Ovary (tissue), 9 donors: ENCODE data around the gene FBXO7. TPM values are rescaled to one million over a fixed set of nuclear protein-coding genes. Genes with fewer than 3 reads are reported as not detected.

Experiments
- DNase-seq, 5 donors: peaks; one replicate each; pipeline ENCODE4 v3.0.0-alpha.2; 2019 to 2020
- H3K27ac ChIP-seq, 2 donors: fragments of 200-600 bp; one replicate each; pipeline versions ENCODE4 v1.5.1 to v1.8.0; 2019 to 2022
- H3K27me3 ChIP-seq: fragments of 200-600 bp; one replicate; pipeline ENCODE4 v1.8.0; 2022
- H3K36me3 ChIP-seq: fragments of 200-600 bp; sonication (generic); one replicate; pipeline ENCODE4 v1.5.1; 2019
- H3K4me1 ChIP-seq: one replicate; pipeline ENCODE4 v1.8.1; 2013; ENCODE audit warnings: mild to moderate bottlenecking, moderate library complexity; ENCODE audit not compliant: insufficient read depth
- H3K4me3 ChIP-seq: fragments of 200-600 bp; sonication (generic); one replicate; pipeline ENCODE4 v1.5.1; 2017
- H3K9me3 ChIP-seq, 2 donors: fragments of 200-600 bp in 1 of 2; sonication (generic) in 1 of 2; one replicate each; pipeline versions ENCODE4 v1.5.1 to v1.8.1; 2013 to 2019; ENCODE audit warnings: mild to moderate bottlenecking in 1 of 2, moderate library complexity in 1 of 2
- CTCF ChIP-seq, 3 donors: fragments of 450-650 bp in 2 of 3; fragments of 200-600 bp in 1 of 3; IDR thresholded peaks; one replicate each; pipeline versions ENCODE4 v1.5.1 to v1.8.0; 2016 to 2022; ENCODE audit warnings: antibody characterized with exemption in 3 of 3, mild to moderate bottlenecking in 1 of 3
- EP300 ChIP-seq: sonication (generic); formaldehyde crosslinking; IDR thresholded peaks from one replicate; pipeline ENCODE4 v1.6.1; 2017; ENCODE audit warnings: antibody characterized with exemption
- POLR2A ChIP-seq: fragments of 450-650 bp; IDR thresholded peaks from one replicate; pipeline ENCODE4 v1.6.1; 2017; ENCODE audit warnings: antibody characterized with exemption, mild to moderate bottlenecking, moderate library complexity
- WGBS, 3 donors: extraction: QIAGEN DNeasy Blood & Tissue Kit in 1 of 3; methylation state at CpG; one replicate each; pipeline versions ENCODE4 v1.1.5 to v1.1.7; 2013 to 2017; 5-methylcytosine and 5-hydroxymethylcytosine counted together
- intact Hi-C, 4 donors: fragments of 100-400 bp; cut with DNase I; formaldehyde crosslinking; loops; one replicate each; pipeline versions ENCODE4 v1.11.0 to v1.15.1; 2022 to 2023
- polyA plus RNA-seq, 2 donors: library from polyadenylated mRNA; stranded (reverse); fragments of 200-250 nt in 1 of 2; fragments of 350-450 nt in 1 of 2; fragmentation: Illumina TruSeq in 1 of 2; extraction: RNeasy Lipid Tissue Mini Kit (QIAGEN cat#74804) in 1 of 2; gene quantifications; one replicate each; pipeline ENCODE4 v1.2.3, GENCODE V29; 2013 to 2014
- total RNA-seq, 7 donors: library from RNA; depleted of rRNA in 2 of 7; stranded (reverse); fragments of >200 nt in 2 of 7; fragmentation: NEBNext Ultra II Directional in 3 of 7; extraction: Animal tissue kit (Norgen Biotek cat#: 25700) in 3 of 7; gene quantifications; one replicate each; pipeline versions ENCODE4 v1.1.0 to v1.2.4, GENCODE V29; 2016 to 2023
- donor health status: DM: no; HTN: no; CAD: no; lungs with moderate emphysema.
- donor health status: DM: no; HTN: no; CAD: no.
- donor health status: Bipolar disorder and iron deficiency.
- donor health status: DM: yes; HTN: yes; CAD: no.
- donor health status: DM: no; HTN: no; CAD: no.
- donor health status: DM: yes; HTN: yes; CAD: no.

Gene FBXO7
- total and polyA plus RNA-seq, 9 donors = 69.7 to 151 (median 85.6) TPM

DNA sequence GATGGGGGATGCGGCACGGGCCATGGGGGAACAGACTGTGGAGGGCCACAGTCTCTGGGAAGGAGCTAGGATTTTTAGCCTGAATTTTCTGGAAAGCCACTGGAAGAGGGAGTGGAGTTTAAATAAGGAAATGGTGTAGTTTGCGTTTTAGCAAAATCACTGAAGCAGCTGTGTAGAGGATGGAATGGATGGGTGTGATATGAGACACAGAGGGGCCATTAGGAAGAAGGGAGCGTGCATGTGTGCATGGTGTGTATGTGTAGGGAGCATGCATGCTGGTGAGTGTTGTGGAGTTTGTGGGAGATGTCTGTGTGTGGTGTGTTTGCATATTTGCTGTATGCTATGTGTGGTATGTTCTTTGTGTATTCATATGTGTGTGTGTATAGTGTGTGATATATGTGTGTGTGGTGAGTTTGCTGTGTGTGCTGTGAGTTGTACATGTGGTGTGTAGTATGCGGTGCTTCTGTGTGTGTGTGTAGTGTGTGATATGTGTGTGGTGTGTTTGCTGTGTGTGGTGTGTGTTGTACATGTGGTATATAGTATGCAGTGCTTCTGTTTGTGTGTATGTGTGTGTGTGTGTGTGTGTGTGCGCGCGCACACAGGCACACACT, 67.6 kb downstream of the FBXO7 start:
- no peaks in the 10 kb centered on the region for H3K36me3 ChIP-seq
- peaks cover 15% of the 10 kb centered on the region for H3K4me1 ChIP-seq
- no peaks in the 10 kb centered on the region for H3K9me3 ChIP-seq
- TF ChIP-seq POLR2A = no peak
- no peaks in the 10 kb centered on the region for H3K27me3 ChIP-seq
- DNase-seq = no peak
- H3K4me3 ChIP-seq = no peak overlapping the region
- WGBS, 3 donors = 50 to 84% (median 83%) methylated on average over 8 of the region's 8 CpGs
- intact Hi-C loops = no loop called here
- peak overlapping the region in 1 of 2 donors; percentile 44 for H3K27ac ChIP-seq

GRCh38 chr22:32542677-32543357, 68.2 kb downstream of the FBXO7 start:
- H3K27me3 ChIP-seq = no peaks in the 10 kb centered on the region
- H3K36me3 ChIP-seq = no peaks in the 10 kb centered on the region
- intact Hi-C loops = no loop called here
- no peak overlapping the region for H3K4me3 ChIP-seq
- no peaks in the 10 kb centered on the region for H3K9me3 ChIP-seq
- peaks cover 15% of the 10 kb centered on the region for H3K4me1 ChIP-seq
- peak in 1 of 5 donors; percentile 75 for DNase-seq
- TF ChIP-seq POLR2A (no peak), EP300 (no peak), CTCF (IDR thresholded peaks at IDR 0.05) (no peak)
- H3K27ac ChIP-seq = peak overlapping the region; percentile 44 to 64
- 16 to 41% (median 32%) methylated on average over 17 of the region's 17 CpGs for WGBS, 3 donors

DNA sequence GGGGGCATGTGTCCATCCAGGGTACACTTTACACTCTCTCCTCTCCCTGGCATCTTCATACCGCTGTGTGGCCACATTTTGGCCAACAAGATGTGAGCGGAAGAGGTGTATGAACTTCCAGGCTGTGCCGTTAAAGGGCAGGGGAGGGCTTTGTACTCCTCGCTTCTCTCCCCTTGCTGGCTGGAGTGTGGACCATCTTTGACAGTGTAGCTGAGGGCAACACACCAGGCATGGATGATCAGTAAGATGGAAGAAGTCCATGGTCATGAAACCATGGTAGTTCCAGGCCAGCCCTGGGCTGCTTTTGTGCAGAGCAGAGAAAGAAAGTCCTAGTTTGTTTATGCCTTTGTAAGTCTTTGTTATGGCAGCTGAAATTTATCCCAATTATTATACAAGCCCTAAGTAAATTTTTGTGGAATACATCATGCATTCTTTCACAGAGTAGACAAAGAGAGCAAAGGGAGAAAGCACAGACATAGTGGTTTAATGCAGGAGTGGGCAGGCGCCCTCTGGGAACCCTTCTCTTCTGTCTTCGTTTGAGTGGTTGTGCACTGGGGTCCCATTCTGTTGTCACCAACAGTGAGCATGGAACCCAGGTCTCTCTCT, 70.4 kb downstream of the FBXO7 start:
- intact Hi-C loops = no loop called here
- Histone ChIP-seq H3K27ac (no peak overlapping the region), H3K27me3 (no peaks in the 10 kb centered on the region), H3K36me3 (no peaks in the 10 kb centered on the region), H3K9me3 (no peaks in the 10 kb centered on the region), H3K4me3 (no peak overlapping the region), H3K4me1 (peaks cover 15% of the 10 kb centered on the region)
- DNase-seq = no peak
- TF ChIP-seq POLR2A (no peak), CTCF (IDR thresholded peaks at IDR 0.05) (no peak), EP300 (no peak)
- 83 to 86% (median 84%) methylated on average over 6 of the region's 6 CpGs for WGBS, 3 donors

DNA sequence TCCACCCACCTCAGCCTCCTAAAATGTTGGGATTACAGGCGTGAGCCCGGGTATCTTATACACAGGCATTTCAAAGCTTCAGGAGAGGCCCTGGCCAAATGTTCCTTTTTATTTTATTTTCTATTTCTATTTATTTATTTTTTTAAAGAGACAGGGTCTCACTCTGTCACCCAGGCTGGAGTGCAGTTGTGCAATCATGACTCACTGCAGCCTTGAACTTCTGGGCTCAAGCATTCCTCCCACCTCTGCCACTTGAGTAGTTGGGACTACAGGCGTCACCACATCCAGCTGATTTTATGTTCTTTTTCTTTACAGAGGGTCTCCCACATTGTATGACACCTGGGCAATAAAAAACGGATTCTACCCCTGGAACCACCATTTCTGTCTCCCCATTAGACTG, 71.2 kb downstream of the FBXO7 start:
- H3K27ac ChIP-seq = peak overlapping the region in 1 of 2 donors; percentile 45
- TF ChIP-seq POLR2A (no peak), EP300 (no peak), CTCF (IDR thresholded peaks at IDR 0.05) (no peak)
- H3K4me3 ChIP-seq = no peak overlapping the region
- H3K27me3 ChIP-seq = no peaks in the 10 kb centered on the region
- peaks cover 15% of the 10 kb centered on the region for H3K4me1 ChIP-seq
- peak in 1 of 5 donors; percentile 67 for DNase-seq
- no peaks in the 10 kb centered on the region for H3K9me3 ChIP-seq
- 57 to 75% (median 61%) methylated on average over 4 of the region's 4 CpGs for WGBS, 3 donors
- H3K36me3 ChIP-seq = no peaks in the 10 kb centered on the region
- intact Hi-C loops = no loop called here

- intact Hi-C loops = no loop called here
- H3K4me3 ChIP-seq = no peak overlapping the region
- H3K27ac ChIP-seq = peak overlapping the region in 1 of 2 donors; percentile 45
- DNase-seq = no peak
- no peaks in the 10 kb centered on the region for H3K27me3 ChIP-seq
- WGBS, 3 donors = 45 to 54% (median 49%) methylated on average over 4 of the region's 4 CpGs
- no peaks in the 10 kb centered on the region for H3K36me3 ChIP-seq
- H3K4me1 ChIP-seq = peaks cover 15% of the 10 kb centered on the region
- TF ChIP-seq POLR2A (no peak), EP300 (no peak), CTCF (IDR thresholded peaks at IDR 0.05) (no peak)
- no peaks in the 10 kb centered on the region for H3K9me3 ChIP-seq
These were observed 71.9 kb downstream of the FBXO7 start for GRCh38 chr22:32546496-32546895.
